HG03442 (cell line): ENCODE data around the gene NOTCH2.
"Not testable (repeated sequence)": the region's sequence is repeated elsewhere in the genome, so short reads cannot be mapped to it uniquely, and the experiment has no call there.

Experiments used
- ATAC-seq: cut with Tn5 transposase; IDR thresholded peaks from one replicate; pipeline ENCODE4 v1.9.1; 2021; ENCODE audit warnings: mild to moderate bottlenecking, moderate library complexity; ENCODE audit not compliant: unreplicated experiment

Gene NOTCH2

DNA sequence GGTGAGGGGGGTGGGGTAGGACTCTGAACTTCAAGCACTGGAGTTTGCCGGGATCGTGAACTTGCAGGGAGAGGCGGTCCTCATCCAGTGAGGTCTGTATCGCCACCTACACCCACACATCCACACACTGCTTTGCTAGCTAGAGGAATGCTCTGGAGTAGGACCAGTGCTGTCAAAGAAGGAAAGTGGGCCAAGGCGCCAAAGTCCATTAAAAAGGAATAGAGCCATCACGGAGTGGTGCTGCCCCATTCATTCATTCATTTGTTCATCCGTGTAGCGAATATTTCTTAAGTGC, 405 bp upstream of the NOTCH2 start:
- ATAC-seq: not testable (repeated sequence)

DNA sequence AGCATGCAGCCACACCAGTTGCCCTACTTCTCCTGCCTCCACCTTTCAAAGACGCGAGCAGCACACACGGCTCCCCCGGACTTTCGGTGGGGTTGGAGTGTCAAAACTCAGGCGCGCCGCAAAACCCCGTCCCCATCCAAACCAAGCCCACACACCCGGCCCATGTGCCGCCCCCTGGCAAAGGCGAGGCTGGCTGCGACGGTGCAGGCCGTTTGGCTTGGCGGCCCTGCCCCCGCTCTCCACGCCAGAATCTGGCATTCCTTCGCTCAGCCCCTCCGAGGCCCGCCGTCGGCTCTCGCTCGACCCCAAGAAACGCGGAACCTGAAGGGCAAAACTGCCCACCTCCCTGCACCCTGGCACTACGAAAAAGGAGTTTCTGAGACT, 787 bp downstream of the NOTCH2 start:
- not testable (repeated sequence) for ATAC-seq

DNA sequence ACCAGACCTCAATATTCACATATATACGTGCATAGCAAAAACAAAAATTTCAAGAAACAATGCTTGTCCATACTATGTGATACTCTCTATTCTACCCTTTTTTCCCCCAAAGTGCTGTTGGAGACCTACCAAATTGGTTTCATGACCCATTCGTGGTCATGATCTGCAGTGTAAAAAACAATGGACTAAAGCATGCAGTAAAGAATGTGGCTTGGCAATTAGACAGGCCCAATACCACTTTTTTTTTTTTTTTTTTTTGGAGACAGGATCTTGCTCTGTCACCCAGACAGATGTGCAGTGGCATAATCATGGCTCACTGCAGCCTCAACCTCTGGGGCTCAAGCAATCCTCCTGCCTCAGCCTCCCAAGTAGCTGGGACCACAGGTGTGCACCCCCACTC, 21.3 kb downstream of the NOTCH2 start:
- ATAC-seq: not testable (repeated sequence)

DNA sequence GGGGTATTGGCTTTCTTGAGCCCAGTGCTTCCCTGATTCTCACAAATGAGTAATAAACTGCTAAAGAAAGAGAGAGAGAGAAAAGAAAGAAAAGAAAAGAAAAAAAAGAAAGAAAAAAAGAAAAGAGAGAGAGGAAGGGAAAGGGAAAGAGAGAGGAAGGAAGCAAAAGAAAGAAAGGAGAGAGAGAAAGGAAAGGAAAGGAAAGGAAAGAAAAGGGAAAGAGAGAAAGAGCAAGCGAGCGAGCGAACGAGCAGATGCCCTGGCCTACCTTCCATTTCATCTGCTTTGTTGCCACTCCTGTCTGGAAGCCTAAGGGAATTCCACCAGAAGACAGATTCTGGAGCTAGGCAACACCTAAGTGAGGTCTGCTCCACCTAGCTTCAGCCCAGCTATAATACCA, 27.7 kb downstream of the NOTCH2 start:
- not testable (repeated sequence) for ATAC-seq

DNA sequence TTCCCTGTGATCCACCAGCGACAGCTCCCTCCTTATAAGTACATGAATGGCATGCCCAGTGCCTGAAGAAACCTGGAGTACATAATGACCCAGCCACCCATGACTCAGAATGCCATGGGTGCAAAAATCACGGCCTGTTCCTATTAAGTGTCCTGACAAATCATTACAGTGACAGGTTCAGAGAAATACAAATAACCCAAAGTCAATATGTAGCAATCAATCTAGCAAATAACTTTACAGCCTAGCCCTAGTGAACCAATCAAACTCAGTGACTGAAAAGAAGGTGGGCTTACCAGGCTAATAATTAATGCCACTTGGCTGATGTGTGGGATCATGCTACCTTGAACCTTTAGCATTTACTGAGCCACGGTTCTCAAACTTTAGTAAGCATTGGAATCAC, 37.2 kb downstream of the NOTCH2 start:
- ATAC-seq: not testable (repeated sequence)

DNA sequence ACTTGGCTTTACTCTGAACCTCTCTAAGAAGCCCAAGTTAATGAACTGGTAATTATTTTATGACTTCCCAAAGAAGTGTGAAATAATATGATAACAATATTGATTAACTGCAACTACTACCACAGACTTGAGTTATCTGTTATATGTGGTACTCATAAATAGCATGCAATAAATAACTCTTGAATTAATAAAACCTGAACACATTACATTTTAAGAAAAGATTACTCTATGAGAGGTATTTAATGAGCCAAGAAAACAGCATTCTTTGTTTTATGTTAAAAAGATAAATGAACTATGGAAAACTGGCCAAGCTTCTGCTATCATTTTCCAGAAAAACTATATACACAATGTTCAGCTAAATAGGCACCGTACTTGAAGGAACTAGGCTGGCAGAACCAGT, 45.7 kb downstream of the NOTCH2 start:
- not testable (repeated sequence) for ATAC-seq

DNA sequence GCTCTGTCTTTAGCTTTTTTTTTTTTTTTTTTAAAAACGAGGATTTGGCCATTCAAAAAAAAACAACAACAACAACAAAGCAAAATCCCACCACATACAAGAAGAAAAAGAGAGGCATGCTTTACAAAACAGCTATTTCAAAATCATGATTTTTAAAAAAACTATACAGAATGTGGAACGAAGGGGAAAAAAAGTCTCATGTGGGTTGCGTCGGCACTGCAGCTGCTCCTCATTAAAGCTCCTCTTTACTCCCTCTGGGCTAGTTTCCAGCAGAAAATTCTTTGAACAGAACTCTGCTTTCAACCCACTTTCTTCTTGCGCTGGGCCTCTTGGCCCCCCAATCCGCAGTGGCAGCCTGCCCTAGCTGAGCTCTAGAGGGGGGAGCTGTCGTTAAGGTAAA, 54.5 kb downstream of the NOTCH2 start:
- not testable (repeated sequence) for ATAC-seq

DNA sequence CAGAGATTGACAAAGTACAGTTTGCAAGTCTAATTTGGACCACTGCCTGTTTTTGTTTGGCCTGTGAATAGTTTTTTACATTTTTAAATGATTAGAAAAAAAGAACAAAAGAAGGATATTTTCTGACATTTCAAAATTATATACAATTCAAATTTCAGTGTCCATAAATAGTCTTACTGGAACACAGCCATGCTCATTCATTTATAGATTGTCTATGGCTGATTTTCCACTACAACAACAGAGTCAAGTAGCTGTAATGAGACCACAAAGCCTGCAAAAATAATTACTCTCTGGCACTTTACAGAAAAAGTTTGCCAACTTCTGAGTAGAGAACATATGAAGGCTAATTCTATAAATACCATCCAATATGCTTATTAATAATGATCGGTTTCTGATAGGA, 61.1 kb downstream of the NOTCH2 start:
- ATAC-seq: not testable (repeated sequence)

DNA sequence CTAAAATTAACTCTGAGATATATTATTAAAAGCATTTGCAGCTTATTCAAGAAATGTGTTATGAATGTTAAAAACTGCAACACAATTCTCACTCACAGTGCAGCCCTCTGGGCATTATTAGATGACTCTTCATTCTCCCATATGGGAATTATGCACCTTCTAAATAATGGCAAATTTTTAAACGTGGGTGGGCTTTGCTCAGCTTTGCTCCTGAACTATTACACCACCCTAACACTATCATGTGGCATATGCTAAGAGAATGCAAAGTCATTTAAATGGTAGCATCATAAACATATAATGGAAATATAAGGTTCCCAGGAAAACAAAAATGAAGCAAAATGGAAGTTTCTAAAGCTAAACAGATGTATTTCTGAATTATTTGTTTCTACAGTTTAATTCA, 61.6 kb downstream of the NOTCH2 start:
- not testable (repeated sequence) for ATAC-seq

DNA sequence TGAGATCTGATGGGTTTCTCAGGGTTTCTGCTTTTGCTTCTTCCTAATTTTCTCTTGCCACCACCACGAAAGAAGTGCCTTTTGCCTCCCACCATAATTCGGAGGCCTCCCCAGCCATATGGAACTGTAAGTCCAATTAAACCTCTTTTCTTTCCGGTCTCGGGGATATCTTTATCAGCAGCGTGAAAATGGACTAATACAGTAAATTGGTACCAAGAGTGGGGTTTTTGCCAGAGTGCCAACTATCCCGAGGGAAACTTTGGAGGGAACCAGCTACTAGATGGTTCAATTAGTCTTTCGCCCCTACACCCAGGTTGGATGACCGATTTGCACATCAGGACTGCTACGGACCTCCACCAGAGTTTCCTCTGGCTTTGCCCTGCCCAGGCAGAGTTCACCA, 68.4 kb downstream of the NOTCH2 start:
- ATAC-seq: not testable (repeated sequence)

DNA sequence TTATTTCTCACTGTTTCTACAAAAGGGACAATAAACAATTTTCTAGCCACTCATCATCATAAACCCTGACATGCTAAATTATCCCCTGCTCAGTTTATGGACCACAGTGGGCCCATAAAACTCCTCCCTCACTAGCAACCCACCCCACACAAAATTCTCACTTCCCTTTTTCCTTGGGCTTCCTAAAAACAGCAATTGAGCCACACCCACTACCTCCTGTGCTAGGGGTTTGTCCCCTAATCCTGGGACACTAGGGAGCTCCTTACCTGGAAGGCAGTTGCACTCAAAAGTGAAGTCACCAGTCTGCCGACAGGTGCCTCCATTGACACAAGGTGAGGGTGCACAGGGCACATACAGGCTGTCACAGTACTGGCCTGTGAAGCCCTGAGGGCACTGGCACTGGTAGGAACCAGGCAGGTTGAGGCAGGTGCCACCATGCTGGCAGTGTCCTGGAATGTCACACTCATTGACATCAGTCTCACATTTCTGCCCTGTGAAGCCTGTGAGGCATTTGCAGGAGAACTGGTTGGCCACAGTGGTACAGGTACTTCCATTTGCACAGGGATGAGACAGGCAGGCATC, 72.6 kb downstream of the NOTCH2 start:
- not testable (repeated sequence) for ATAC-seq

DNA sequence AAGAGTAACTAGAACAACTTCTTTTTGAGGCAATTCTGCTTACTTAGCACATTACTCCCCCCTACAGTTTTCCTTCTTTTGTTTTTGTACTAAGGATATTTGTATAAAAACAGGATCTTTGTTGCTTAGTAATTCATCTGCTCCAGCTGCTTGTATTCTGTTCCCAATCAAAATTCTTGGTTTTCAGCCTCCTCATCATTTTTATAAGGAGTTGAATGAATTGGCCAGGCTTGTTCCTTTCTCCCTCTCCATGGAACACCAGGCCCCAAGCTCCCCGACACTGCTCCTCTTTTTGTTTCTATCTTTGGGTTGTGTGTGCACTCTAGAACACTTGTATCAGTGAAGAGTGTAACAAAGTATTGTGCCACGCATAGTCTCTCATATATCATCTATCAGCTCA, 73.5 kb downstream of the NOTCH2 start:
- ATAC-seq: not testable (repeated sequence)

DNA sequence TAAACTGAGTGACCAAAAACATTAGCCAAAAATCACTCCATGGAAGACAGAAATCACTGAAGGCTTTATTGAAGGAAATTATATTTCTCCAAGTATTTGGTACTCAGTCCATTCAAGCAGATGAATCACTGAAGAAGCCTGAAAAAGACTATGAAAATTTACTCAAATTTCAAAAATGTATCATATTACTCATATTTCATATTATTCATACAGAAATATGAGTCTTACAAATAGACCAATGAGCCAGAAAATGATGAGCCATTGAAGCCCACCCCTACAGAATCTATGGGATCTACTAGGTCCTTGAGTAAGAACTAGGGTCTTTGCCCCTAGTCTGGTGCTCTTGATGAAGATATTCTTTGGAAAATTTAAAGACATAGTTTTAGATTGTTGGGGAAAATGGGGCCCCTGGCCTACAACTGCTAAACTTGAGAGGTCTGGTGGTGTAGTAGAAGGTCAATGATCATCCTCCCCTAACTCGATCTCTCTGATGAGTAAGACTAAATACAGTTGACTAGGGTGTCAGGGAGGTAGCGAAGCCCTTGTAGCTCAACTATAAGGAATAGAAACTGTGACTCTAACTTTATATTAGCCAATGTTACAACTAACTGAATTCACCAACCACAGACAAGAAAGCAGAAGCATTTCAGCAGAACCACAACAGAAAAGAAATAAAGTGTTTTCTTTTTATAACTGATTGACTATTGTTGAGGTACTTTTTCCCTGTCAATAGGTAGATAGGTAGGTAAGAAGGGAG, 81.0 kb downstream of the NOTCH2 start:
- peak; percentile 39 for ATAC-seq

DNA sequence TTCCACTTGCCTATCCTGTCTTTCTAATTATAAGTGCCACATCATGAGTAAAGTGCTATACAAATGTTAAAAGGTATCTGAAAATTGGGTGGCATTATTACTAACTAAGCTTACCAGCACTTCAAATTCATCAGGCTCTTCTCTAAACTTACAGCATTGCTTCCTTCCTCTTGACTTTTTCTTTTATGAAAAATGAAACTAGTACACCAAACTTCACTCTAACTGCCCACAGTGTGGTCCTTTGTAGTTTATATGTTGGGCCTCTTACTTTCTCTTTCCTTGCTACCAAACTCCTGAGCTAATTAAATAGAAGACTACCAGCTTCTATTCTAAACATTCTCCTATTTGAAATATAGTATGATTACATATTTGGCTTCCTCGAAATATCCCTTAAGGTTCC, 81.8 kb downstream of the NOTCH2 start:
- no peak for ATAC-seq

DNA sequence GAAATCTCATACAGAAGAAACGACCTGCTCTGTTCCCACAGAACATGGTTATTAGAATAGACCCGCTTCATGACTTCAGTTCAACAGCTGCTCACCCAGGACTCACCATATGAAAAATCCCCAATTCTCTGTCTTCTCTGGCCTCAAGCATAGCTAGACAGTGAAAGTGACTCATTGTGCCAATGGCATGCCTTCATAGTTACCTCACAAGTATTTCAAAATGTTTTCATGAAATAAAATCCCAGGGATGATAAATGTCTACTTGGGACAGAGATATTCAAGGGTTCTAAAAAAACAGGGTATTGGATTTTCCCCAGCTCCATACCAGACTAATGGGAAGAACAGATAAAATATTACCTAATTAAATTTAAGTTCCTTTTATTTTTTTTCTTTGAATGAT, 82.3 kb downstream of the NOTCH2 start:
- no peak for ATAC-seq

DNA sequence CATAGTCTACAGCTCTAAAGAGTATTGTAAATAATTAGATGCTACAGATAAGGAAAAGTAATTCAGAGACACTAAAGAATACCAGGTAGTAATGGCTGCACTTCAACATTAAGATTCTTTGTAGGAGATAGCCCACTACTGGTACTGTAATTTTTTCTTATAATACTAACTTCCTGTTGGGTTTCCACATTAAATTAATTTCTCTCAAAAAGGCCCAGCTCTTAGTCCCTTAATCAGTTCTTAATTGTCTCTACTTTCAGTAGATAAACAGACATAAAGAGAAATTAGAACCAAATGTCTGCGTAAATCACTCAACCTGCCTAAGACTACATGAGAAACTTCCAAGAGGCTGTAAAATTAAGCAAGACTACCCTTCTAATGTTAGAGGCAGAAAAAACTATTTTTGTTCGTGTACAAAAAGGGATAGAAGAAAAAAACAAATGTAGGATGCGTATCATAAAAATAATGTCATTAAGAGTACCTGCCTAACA, 83.4 kb downstream of the NOTCH2 start:
- no peak for ATAC-seq

DNA sequence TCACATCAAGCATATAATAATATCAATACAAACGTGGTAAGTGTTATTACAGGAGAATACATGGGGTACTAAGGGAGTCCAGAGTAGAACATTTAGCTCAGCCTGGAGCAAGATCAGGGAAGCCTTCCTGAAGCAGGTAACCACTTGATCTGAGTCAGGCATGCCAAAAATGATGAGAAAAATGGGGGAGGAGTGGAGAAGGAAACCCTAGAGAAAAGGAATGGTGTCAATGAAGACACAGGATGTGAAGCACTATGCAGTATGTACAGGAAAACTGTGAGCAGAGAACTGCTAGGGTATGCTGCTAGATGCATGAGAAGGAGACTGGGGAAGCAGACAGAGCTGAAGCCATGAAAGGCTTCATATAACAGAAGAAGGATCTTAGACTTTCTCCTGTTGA, 84.7 kb downstream of the NOTCH2 start:
- no peak for ATAC-seq

DNA sequence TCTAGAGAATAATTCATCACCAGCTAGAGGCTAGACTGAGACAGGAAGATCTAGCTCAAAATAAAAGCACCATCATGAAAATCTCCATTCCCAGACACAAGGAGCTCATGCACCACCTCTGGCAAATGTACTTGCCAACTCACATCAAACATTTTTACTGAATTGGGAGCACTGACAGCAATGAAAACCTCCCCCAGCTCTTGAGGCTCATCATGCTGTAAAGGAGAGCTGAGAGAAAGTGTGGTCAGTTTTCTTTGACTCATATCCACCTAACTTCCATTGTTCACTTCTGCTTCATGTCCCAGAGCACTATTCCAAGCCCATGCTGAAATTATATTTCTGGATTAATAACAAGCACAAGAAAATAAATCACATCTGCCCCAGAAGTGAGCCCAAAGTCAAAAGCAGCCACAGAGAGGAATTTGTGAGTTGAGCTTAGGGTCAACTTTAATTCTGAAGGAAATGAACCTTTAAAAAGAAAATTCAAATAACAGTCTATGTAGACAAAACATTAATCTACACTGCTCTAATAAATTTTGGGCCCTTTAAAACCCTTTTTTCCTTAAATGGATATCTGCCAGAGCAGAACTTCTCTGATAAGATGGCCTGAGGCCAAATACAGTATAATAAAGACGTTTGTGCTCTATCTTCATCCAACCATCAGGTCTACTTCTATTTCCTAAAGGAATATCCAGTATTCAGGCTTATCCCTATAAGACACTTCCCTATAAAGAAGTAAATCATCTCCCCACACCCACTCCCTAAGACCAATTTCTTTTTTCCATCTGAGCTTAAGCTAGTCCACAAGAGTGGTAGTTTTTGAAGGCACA, 87.3 kb downstream of the NOTCH2 start:
- ATAC-seq: no peak

DNA sequence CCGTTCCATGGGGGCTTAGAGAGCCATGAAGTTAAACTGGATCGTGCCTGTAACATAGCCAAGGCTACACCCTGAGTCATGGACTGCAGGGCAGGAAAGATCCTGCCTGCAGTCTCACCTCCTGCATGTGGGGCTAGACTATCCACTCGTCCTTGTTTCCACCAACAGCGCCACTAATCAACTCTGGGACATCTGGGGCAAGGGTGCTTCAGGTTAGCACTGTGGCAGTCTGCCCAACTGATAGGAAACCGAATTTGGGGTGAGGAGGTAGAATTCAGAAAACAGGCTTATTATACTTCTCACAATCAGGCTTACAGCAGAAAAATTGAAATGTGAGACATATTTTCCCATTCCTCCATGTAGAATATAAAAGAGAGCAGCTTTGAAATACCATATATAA, 88.0 kb downstream of the NOTCH2 start:
- ATAC-seq: no peak

DNA sequence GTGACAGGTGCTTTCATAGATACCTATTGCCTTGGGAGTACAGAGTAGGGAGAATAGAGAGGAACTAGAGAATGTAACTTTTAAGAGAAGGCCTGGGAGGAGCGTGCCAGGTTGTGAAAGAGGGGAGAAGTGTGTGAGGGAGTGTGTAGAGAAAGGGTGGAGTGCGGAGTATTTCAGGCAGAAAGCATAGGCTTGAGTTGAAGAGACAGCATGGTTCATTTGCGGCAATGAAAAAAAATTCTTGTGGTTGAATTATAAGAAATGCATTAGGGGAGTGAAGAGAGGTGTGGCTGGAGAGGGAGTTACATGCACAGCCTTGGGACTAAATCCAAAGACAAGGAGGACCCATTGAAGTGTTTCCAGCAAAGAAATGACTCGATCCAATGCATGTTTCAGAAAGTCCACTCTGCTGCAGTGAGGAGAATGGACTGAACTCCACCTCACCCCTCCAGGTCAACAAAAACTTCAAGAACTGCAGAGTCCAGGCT, 91.4 kb downstream of the NOTCH2 start:
- ATAC-seq: no peak

DNA sequence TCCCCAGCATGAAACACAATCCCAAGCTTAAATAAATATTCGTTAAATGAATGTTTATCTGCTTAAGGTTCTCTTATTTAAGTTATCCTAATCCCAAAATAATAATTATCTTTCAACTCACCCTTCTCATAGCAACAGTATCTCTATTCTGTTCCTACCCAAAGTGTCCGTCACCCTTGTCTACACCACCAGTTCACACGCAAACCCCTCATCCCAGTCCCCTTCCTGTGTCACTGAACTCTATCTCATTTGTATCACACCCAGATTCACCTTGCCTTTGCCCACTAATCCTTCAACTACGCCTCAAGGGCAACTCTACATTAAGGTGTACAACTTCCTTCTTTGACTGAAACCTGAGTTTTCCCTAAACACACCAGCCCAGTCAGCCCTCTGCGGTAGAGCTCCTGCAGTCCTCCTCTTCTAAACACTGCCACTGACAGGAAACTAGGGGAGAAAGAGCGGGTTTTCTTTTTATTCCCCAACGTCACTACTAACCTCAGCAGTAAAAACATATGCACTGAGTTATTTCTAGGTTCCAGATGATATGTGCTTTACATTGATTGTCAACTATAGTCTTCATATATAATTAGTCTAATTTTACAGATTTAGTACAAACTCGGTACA, 92.2 kb downstream of the NOTCH2 start:
- ATAC-seq: not testable (repeated sequence)
